Karpas-422 (cell line): ENCODE measurements around the gene IL19. TPM values are rescaled to one million over a fixed set of nuclear protein-coding genes. Genes with fewer than 3 reads are reported as not detected.

ENCODE experiments used
- DNase-seq: peaks from one replicate; pipeline ENCODE4 v3.0.0-alpha.2; 2015
- H2AFZ ChIP-seq: fragments of 200-600 bp; sonication (generic); 2 replicates; pipeline ENCODE4 v1.6.1; 2014; ENCODE audit warnings: antibody characterized with exemption, low read length, mixed read lengths
- H3K27ac ChIP-seq: fragments of 200-600 bp; sonication (generic); 2 replicates; pipeline ENCODE4 v1.5.1; 2014; ENCODE audit warnings: mild to moderate bottlenecking, low read length, moderate library complexity
- H3K27me3 ChIP-seq: fragments of 200-600 bp; sonication (generic); 2 replicates; pipeline ENCODE4 v1.6.1; 2014; ENCODE audit warnings: low read length, mixed read lengths
- H3K36me3 ChIP-seq: fragments of 200-600 bp; sonication (generic); 2 replicates; pipeline ENCODE4 v1.6.1; 2014; ENCODE audit warnings: low read length, mixed read lengths; ENCODE audit not compliant: insufficient read depth
- H3K4me1 ChIP-seq: fragments of 200-600 bp; sonication (generic); 2 replicates; pipeline ENCODE4 v1.6.1; 2014; ENCODE audit warnings: mild to moderate bottlenecking, low read length, mixed read lengths
- H3K4me2 ChIP-seq: fragments of 200-600 bp; sonication (generic); 2 replicates; pipeline ENCODE4 v1.6.1; 2014; ENCODE audit warnings: low read length, low read depth, mild to moderate bottlenecking; ENCODE audit not compliant: poor library complexity, severe bottlenecking
- H3K4me3 ChIP-seq: fragments of 200-600 bp; sonication (generic); 2 replicates; pipeline ENCODE4 v1.5.1; 2014; ENCODE audit warnings: mild to moderate bottlenecking, antibody characterized with exemption, low read length, mixed read lengths
- H3K79me2 ChIP-seq: fragments of 200-600 bp; sonication (generic); 2 replicates; pipeline ENCODE4 v1.6.1; 2014; ENCODE audit warnings: mild to moderate bottlenecking, low read length, mixed read lengths
- H3K9ac ChIP-seq: fragments of 200-600 bp; sonication (generic); 2 replicates; pipeline ENCODE4 v1.6.0; 2014; ENCODE audit warnings: low read length
- H3K9me2 ChIP-seq: fragments of 200-600 bp; sonication (generic), shearing (Covaris generic); replicated peaks from 2 replicates; pipeline ENCODE4 v1.6.0; 2014; ENCODE audit warnings: mild to moderate bottlenecking, low read length, moderate library complexity; ENCODE audit not compliant: insufficient read depth
- H3K9me3 ChIP-seq: fragments of 300-700, 200-600 bp; sonication (generic); 2 replicates; pipeline ENCODE4 v1.6.1; 2014; ENCODE audit warnings: low read length, mixed read lengths
- H4K20me1 ChIP-seq: fragments of 200-600 bp; sonication (generic); 2 replicates; pipeline ENCODE4 v1.6.1; 2014; ENCODE audit warnings: mild to moderate bottlenecking, antibody characterized with exemption, low read length, low read depth; ENCODE audit not compliant: insufficient read depth
- total RNA-seq: library from RNA; depleted of rRNA; stranded (reverse); fragments of >200 nt; shearing (Covaris generic); gene quantifications from 2 replicates; pipeline ENCODE4 v1.2.3, GENCODE V29; 2014; ENCODE audit warnings: low replicate concordance

The IL19 gene
- total RNA-seq, 1 experiment from 2014 or later = not detected

GRCh38 chr1:206803221-206803730 lies 32.7 kb downstream of the IL19 start:
- Histone ChIP-seq H3K27ac (no peak overlapping the region), H4K20me1 (no peaks in the 10 kb centered on the region), H3K4me1 (no peaks in the 10 kb centered on the region), H3K9me2 (no peaks in the 10 kb centered on the region), H3K9ac (no peak overlapping the region), H3K27me3 (no peaks in the 10 kb centered on the region), H3K79me2 (no peaks in the 10 kb centered on the region), H3K4me2 (no peak overlapping the region), H3K4me3 (no peak overlapping the region), H3K9me3 (no peaks in the 10 kb centered on the region), H2AFZ (no peak overlapping the region), H3K36me3 (no peaks in the 10 kb centered on the region)
- DNase-seq = no peak

- Histone ChIP-seq H3K79me2 (no peaks in the 10 kb centered on the region), H3K9ac (no peak overlapping the region), H4K20me1 (no peaks in the 10 kb centered on the region), H3K4me3 (no peak overlapping the region), H2AFZ (no peak overlapping the region), H3K4me2 (no peak overlapping the region), H3K4me1 (no peaks in the 10 kb centered on the region), H3K36me3 (no peaks in the 10 kb centered on the region), H3K27me3 (no peaks in the 10 kb centered on the region), H3K9me3 (no peaks in the 10 kb centered on the region), H3K9me2 (no peaks in the 10 kb centered on the region), H3K27ac (no peak overlapping the region)
- DNase-seq = no peak
These were observed 33.7 kb downstream of the IL19 start for GRCh38 chr1:206804156-206804737.

- Histone ChIP-seq H3K27me3 (no peaks in the 10 kb centered on the region), H3K9ac (no peak overlapping the region), H3K27ac (no peak overlapping the region), H3K4me1 (no peaks in the 10 kb centered on the region), H3K4me2 (no peak overlapping the region), H3K36me3 (no peaks in the 10 kb centered on the region), H2AFZ (no peak overlapping the region), H3K4me3 (no peak overlapping the region), H3K9me2 (no peaks in the 10 kb centered on the region), H3K9me3 (no peaks in the 10 kb centered on the region), H3K79me2 (no peaks in the 10 kb centered on the region), H4K20me1 (no peaks in the 10 kb centered on the region)
- DNase-seq = no peak
These were observed 34.8 kb downstream of the IL19 start for GRCh38 chr1:206805357-206805756.

GRCh38 chr1:206808615-206809014 lies 38.0 kb downstream of the IL19 start:
- Histone ChIP-seq H4K20me1 (no peaks in the 10 kb centered on the region), H3K4me1 (no peaks in the 10 kb centered on the region), H3K4me2 (no peak overlapping the region), H3K36me3 (no peaks in the 10 kb centered on the region), H2AFZ (no peak overlapping the region), H3K9me2 (no peaks in the 10 kb centered on the region), H3K27ac (no peak overlapping the region), H3K9me3 (no peaks in the 10 kb centered on the region), H3K9ac (no peak overlapping the region), H3K4me3 (no peak overlapping the region), H3K79me2 (no peaks in the 10 kb centered on the region), H3K27me3 (no peaks in the 10 kb centered on the region)
- DNase-seq = peak; percentile 79

- no peak overlapping the region for H3K27ac ChIP-seq
- no peak overlapping the region for H3K4me2 ChIP-seq
- H3K9me2 ChIP-seq = no peaks in the 10 kb centered on the region
- no peaks in the 10 kb centered on the region for H3K4me1 ChIP-seq
- H3K36me3 ChIP-seq = no peaks in the 10 kb centered on the region
- no peaks in the 10 kb centered on the region for H4K20me1 ChIP-seq
- DNase-seq = peak; percentile 63
- H3K79me2 ChIP-seq = no peaks in the 10 kb centered on the region
- H2AFZ ChIP-seq = no peak overlapping the region
- no peaks in the 10 kb centered on the region for H3K27me3 ChIP-seq
- no peak overlapping the region for H3K9ac ChIP-seq
- no peak overlapping the region for H3K4me3 ChIP-seq
- H3K9me3 ChIP-seq = no peaks in the 10 kb centered on the region
These were observed 39.0 kb downstream of the IL19 start for GRCh38 chr1:206809504-206810084.

GRCh38 chr1:206812471-206812870 lies 41.9 kb downstream of the IL19 start:
- no peak overlapping the region for H3K27ac ChIP-seq
- no peak overlapping the region for H2AFZ ChIP-seq
- no peak overlapping the region for H3K4me3 ChIP-seq
- no peak overlapping the region for H3K9ac ChIP-seq
- no peak overlapping the region for H3K4me2 ChIP-seq
- DNase-seq = no peak
- H3K36me3 ChIP-seq = no peaks in the 10 kb centered on the region
- H3K9me3 ChIP-seq = no peaks in the 10 kb centered on the region
- H4K20me1 ChIP-seq = no peaks in the 10 kb centered on the region
- no peaks in the 10 kb centered on the region for H3K27me3 ChIP-seq
- no peaks in the 10 kb centered on the region for H3K4me1 ChIP-seq
- H3K79me2 ChIP-seq = no peaks in the 10 kb centered on the region
- no peaks in the 10 kb centered on the region for H3K9me2 ChIP-seq

GRCh38 chr1:206814716-206815341 lies 44.3 kb downstream of the IL19 start:
- Histone ChIP-seq H3K9me3 (no peaks in the 10 kb centered on the region), H2AFZ (no peak overlapping the region), H3K4me1 (no peaks in the 10 kb centered on the region), H3K79me2 (no peaks in the 10 kb centered on the region), H3K36me3 (no peaks in the 10 kb centered on the region), H4K20me1 (no peaks in the 10 kb centered on the region), H3K4me2 (no peak overlapping the region), H3K27me3 (no peaks in the 10 kb centered on the region), H3K9me2 (no peaks in the 10 kb centered on the region), H3K4me3 (no peak overlapping the region), H3K27ac (no peak overlapping the region), H3K9ac (no peak overlapping the region)
- DNase-seq = no peak

GRCh38 chr1:206816390-206817287 lies 46.1 kb downstream of the IL19 start:
- no peaks in the 10 kb centered on the region for H3K4me1 ChIP-seq
- H3K4me2 ChIP-seq = no peak overlapping the region
- no peak overlapping the region for H3K4me3 ChIP-seq
- no peaks in the 10 kb centered on the region for H3K27me3 ChIP-seq
- no peak overlapping the region for H3K27ac ChIP-seq
- no peaks in the 10 kb centered on the region for H3K9me2 ChIP-seq
- no peaks in the 10 kb centered on the region for H3K36me3 ChIP-seq
- H3K9ac ChIP-seq = no peak overlapping the region
- H2AFZ ChIP-seq = no peak overlapping the region
- H3K79me2 ChIP-seq = no peaks in the 10 kb centered on the region
- no peak for DNase-seq
- H4K20me1 ChIP-seq = no peaks in the 10 kb centered on the region
- H3K9me3 ChIP-seq = no peaks in the 10 kb centered on the region
